NCI-H2196 (cell line): Measurements from ENCODE around the gene TMBIM4.

Experiments used
- DNase-seq: peaks from one replicate; lab custom pipeline; 2025; ENCODE audit not compliant: unreplicated experiment; lab: John Stamatoyannopoulos, UW

The TMBIM4 gene

GRCh38 chr12:66142826-66143225 is 27.0 kb downstream of the TMBIM4 start:
- DNase-seq, result no peak

- DNase-seq, result no peak
Observed at GRCh38 chr12:66141299-66141698, 28.5 kb downstream of the TMBIM4 start.

- no peak for DNase-seq
Observed at GRCh38 chr12:66140731-66141130, 29.1 kb downstream of the TMBIM4 start.

- no peak for DNase-seq
Observed at GRCh38 chr12:66139328-66139727, 30.5 kb downstream of the TMBIM4 start.

- no peak for DNase-seq
Observed at GRCh38 chr12:66137937-66138336, 31.9 kb downstream of the TMBIM4 start.

GRCh38 chr12:66132408-66132807 is 37.4 kb downstream of the TMBIM4 start:
- DNase-seq, result no peak

GRCh38 chr12:66131067-66131688 is 38.6 kb downstream of the TMBIM4 start:
- no peak for DNase-seq

- DNase-seq, result peak; percentile 94
Observed at GRCh38 chr12:66130267-66131066, 39.3 kb downstream of the TMBIM4 start, which contains the start of gene LLPH. TSS of gene LLPH (minus strand) at chr12:66130750. CDS start at chr12:66129106, 1,644 bp downstream.

GRCh38 chr12:66129934-66130266 is 39.9 kb downstream of the TMBIM4 start:
- no peak for DNase-seq

GRCh38 chr12:66127650-66128049 is 42.1 kb downstream of the TMBIM4 start:
- no peak for DNase-seq

- DNase-seq, result no peak
Observed at GRCh38 chr12:66120477-66120876, 49.3 kb downstream of the TMBIM4 start.

- no peak for DNase-seq
Observed at GRCh38 chr12:66119870-66120241, 49.9 kb downstream of the TMBIM4 start.

GRCh38 chr12:66119229-66119869 is 50.4 kb downstream of the TMBIM4 start:
- no peak for DNase-seq

GRCh38 chr12:66118240-66118891 is 51.4 kb downstream of the TMBIM4 start:
- no peak for DNase-seq

GRCh38 chr12:66117242-66117641 is 52.6 kb downstream of the TMBIM4 start:
- DNase-seq, result no peak

- no peak for DNase-seq
Observed at GRCh38 chr12:66115071-66115600, 54.7 kb downstream of the TMBIM4 start.

GRCh38 chr12:66113471-66113870 is 56.3 kb downstream of the TMBIM4 start:
- DNase-seq, result no peak

GRCh38 chr12:66111605-66112004 is 58.2 kb downstream of the TMBIM4 start:
- no peak for DNase-seq

- DNase-seq, result no peak
Observed at GRCh38 chr12:66109056-66109455, 60.7 kb downstream of the TMBIM4 start.

GRCh38 chr12:66108386-66108785 is 61.4 kb downstream of the TMBIM4 start:
- DNase-seq, result no peak

GRCh38 chr12:66107451-66107915 is 62.3 kb downstream of the TMBIM4 start:
- DNase-seq, result peak; percentile 95
